HG02840 (cell line): ENCODE results near the gene SFTPB.

ENCODE experiments used
- ATAC-seq: cut with Tn5 transposase; IDR thresholded peaks from one replicate; pipeline ENCODE4 v1.9.1; 2021; ENCODE audit warnings: mild to moderate bottlenecking, moderate library complexity, moderate number of reproducible peaks; ENCODE audit not compliant: unreplicated experiment, low FRiP score

The SFTPB gene

DNA sequence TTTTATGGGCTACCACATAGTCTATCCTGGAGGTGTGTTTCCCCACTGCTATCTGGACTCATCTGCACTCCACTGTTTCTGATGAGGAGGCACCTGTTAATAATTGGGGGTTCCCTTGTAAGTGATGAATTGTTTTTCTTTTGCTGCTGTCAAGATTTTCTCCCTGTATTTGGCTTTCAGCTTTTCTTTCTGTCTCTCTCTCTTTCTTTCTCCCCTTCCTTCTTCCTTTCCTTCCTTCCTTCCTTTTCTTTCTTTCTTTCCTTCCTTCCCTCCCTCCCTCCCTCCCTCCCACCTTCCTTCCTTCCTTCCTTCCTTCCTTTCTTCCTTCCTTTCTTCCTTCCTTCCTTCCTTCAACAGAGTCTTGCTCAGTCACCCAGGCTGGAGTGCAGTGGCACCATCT lies 35.3 kb upstream of the SFTPB start:
- no peak for ATAC-seq

DNA sequence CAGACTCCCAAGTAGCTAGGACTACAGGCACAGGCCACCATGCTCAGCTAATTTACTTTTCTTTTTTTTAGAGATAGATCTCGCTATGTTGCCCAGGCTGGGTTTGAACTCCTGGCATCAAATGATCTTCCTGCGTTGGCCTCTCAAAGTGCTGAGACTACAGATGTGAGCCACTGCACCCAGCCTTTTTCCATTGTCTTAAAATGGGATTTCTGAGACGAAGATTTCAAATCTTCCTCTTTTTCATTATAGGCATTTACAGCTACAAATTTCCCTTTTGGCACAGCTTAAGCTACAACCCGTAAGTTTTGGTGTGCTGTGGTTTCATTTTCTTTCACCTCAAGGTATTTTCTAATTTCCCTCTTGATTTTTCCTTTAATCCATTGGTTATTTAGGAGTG lies 34.8 kb upstream of the SFTPB start:
- ATAC-seq: no peak

DNA sequence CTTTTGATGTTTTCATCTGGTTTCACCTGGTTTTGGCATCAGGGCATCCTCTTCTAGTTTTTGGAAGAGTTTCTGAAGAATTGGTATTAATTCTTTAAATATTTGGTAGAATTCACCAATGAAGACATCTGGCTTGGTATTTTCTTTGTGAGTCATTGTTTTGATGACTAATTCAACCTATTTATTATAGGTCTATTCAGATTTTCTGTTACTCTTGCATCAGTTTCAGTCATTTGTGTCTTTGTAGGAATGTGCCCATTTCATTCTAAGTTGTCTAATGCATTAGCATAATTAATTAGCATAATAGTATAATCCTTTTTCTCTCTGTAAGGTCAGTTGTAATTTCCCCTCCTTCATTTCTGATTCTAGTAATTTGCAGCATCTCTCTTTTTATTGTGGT lies 34.2 kb upstream of the SFTPB start:
- no peak for ATAC-seq

DNA sequence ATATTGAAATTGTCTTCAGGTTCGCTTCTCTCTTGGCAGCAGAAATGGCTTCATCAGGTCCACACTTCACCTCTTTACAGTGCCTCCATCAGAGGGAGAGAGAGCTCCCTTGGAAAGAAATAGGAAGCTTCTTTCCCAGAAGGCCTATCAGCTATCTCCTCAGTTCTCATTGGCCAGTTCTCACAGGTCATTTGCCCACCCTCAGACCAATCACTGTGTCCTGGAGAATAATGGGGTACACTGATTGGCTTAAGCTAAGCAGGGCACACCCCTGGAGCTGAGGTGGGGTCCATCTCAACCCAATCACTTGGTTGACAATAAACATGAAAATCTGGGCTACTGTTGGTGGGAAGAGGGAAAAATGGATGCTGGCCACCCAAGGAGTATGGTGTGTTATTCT lies 31.3 kb upstream of the SFTPB start:
- no peak for ATAC-seq

DNA sequence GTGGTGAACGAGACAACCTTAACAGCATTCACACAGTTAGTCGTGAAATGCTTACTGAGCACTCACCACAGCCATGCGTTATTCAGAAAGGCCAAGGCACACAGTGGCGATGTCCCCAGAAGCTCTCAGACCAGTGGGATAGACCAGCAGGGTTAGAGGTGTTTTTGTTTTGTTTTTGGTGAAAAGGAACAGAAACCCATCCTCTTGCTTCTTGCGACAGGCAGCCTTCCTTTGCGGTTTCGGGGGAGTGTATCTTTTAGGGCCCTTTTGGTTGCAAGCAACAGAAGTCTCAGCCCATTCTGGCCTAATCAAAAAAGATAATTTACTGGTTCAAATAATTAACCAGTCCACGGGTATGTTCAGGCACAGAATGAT lies 30.9 kb upstream of the SFTPB start:
- no peak for ATAC-seq

DNA sequence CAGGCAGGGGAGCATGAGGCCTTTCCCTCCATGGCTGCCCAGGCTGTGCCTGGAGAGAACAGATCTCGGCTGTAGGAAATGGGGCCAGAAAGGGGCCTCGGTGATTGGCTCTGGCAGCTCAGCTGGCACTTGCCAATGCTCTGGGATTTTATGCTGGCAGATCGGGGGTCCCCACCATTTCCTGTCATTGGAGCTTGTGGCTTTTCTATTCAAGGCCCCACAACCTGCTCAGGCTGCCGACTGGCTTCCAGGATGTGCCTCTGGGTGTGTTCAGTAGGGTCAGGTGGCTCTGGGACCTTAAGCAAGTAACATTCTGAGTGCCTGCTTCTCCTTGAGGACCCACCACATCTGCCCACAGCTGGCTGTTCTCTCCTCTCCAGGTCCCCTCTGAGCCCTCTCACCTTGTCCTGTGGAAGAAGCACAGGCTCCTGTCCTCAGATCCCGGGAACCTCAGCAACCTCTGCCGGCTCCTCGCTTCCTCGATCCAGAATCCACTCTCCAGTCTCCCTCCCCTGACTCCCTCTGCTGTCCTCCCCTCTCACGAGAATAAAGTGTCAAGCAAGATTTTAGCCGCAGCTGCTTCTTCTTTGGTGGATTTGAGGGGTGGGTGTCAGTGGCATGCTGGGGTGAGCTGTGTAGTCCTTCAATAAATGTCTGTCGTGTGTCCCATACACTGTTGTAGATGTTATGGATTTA lies 30.3 kb upstream of the SFTPB start:
- no peak for ATAC-seq

DNA sequence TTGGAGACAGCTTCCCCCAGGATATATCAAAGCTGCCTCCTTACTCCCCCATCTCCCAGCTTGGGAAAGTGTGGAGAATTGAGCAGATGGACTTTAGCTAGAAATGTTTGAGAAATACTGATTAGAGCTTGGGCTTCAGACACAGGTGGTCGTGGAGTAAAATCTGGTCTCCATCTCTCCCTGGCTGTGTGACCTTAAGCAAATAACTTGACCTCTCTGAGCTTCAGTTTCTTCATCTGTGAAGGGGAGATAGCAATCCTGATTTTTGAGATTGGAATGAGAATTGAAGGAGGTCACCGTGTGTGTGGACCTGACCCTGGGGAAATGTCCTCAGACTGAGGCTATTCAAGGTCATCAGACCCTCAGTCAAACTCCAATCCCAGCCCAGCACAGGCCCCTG lies 29.7 kb upstream of the SFTPB start:
- no peak for ATAC-seq

DNA sequence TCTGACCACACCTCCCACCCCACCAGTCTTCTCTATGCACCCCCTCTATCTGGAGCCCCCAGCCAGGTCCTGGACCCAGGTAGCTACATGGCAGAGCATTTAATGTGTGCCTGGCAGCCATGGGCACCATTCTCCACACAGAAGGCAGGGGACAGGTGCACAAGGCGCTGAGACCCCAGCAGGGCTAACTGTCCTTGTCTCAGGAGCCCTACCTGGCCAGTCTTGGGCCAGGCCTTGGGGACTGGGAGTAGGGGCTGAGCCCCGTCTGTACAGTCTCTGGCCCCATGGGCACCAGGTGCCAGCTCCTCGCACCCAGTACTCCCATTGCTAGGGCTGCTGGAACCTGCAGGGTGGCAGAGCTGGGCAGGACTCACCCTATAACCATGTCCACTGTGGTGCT lies 29.1 kb upstream of the SFTPB start:
- no peak for ATAC-seq

DNA sequence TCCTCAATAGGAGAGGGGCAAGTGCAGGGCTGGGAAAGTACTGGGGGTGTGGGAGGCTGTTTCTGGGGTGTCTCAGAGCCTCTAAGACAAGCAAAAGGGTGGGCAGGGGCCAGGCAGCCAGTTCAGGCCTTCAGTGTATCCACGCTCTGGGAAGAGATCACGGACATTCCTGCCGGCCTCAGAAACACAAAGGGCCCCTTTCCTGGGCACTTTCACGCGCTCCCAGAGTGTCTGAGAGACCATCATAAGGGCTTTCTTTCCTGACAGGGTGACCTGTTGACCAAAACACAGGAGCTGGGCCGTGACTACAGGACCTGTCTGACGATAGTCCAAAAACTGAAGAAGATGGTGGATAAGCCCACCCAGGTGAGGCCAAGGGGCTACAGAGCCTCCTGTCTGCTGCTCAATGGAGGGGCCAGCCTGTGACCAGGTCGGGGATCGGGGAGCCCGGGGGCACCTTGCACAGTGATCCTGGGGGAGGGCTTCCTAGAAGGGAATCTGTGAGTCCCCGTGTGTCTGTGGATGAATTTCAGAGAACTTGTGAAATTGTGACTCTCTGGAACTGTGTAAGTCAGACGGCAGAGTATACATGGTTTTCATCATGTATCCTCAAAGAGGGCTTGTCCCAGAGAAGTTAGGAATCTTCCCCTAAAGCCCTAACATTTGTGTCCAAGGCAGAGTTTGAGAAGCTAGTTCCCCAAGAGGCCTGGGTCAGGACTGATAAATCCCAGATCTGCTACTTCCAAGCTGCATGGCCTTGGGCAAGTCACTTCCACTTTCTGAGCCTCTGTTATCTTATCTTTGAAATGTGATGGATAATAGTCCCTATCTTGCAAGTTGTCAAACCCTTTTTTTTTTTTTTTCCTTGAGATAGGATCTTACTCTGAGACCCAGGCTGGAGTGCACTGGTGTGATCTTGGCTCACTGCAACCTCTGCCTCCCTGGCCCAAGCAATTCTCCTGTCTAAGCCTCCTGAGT lies 28.0 kb upstream of the SFTPB start:
- ATAC-seq: no peak

DNA sequence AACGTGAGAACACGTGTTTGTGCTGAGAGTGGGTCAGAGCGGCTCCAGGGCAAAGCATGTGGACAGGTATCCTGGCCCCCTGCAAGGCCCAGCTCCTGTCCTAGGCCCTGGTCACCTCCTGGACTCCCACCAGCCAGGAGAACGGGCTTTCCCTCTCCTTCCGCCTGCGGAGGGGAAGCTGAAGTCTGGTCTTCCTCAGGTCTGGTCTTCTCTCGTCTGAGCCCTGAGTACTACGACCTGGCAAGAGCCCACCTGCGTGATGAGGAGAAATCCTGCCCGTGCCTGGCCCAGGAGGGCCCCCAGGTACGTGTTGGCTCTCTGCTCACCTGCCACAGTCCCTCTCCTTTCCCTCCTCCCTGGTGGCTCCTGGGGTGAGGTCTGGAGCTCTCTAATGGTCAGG lies 27.1 kb upstream of the SFTPB start:
- no peak for ATAC-seq

DNA sequence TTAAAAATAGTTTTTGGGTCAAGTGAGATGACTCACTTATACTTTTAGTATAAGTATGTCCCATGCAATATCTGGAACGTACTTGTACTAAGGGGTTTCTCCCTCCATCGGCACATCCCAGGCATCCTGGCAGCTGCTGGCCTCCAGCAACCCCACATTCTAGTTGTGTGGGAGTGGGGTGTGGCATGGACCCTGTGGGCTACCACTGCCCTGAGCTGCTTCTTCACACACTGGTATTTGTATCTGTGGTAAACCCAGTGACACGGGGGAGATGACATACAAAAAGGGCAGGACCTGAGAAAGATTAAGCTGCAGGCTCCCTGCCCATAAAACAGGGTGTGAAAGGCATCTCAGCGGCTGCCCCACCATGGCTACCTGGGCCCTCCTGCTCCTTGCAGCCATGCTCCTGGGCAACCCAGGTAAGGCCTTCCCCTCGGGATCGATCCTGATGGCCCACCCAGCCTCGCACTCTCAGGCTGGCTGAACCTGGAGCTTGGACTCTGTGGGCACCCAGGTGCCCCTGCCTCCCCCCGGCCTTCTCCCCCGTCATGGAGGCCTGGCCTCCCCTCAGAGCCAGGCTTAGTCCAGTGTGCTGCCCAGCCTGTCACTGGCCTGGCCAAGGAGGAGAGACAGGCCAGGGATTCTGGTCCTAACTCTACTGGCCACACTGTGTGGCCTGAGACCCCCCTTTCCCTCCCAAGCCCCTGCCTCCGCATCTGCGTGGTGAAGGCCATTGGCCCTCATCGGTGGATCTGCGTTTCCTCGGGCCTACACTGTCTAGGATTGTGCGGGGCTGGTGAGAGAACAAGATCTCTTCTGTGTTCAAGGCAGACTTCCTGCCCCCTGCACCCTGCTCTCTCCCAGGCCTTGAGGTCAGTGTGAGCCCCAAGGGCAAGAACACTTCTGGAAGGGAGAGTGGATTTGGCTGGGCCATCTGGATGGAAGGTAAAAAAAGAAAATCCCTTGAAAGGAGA lies 26.3 kb upstream of the SFTPB start, which contains the start of gene GNLY:
TSS of gene GNLY (plus strand) at position 307 of the 974 bp plus-strand sequence. CDS start at position 368, 61 bp downstream.
- no peak for ATAC-seq

DNA sequence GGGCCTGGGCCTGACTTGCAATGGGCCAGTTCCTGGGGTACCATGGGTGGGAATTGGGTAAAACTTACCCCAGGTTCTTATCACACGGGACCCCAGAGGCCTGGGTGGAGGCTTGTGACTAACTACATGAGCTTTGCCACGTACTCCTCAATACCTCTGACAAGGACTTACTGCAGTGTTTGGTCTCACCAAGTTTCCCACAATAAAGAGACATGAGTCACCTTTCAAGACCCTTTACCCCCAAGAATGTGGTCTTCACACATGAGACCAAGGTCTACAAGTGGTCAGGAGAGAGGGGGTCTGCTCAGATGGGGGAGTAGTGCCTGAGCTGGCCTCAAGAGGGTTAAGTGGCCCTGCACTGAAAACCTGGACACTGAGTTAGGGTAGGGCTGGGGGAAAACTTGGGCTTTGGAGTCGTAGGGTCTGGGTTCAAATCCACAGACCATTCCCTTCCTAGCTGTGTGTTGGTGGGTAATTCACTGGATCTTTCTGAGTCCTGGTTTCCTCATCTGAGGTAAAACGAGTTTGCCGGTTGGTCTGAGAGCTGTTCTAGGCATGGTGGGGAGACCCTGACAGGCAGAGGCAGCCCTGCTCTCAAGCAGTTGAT lies 24.1 kb upstream of the SFTPB start:
- ATAC-seq: no peak

DNA sequence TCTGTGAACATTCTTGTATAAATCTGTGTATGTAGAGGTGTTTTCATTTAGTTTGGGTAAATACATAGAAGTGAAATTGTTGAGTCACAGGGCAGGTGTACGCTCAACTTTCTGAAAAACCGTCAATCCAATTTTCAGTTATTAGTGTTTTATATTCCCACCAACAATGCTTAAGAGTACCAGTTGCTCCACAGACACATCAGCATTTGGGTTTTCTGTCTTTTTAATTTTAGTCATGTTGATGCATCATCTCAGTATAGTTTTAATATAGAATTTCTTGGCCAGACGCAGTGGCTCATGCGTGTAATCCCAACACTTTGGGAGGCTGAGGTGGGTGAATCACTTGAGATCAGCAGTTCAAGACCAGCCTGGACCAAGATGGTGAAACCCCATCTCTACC lies 22.9 kb upstream of the SFTPB start:
- no peak for ATAC-seq

DNA sequence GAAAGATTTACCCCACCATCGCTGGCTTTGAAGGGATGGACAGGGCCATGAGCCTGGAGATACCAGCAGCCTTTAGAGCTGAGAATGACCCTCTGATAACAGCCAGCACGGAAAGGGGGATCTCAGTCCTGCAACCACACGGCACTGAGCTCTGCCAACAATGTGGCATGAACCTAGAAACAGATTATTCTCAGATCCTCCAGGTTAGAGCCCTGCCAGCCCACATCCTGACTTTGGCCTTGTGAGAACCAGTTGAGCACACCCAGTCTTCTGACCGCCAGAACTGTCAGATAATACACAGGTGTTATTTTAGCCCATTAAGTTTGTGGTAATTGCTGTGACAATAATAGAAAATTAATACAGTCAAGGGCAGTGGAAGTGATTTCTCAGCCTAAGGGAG lies 16.8 kb upstream of the SFTPB start:
- ATAC-seq: no peak

DNA sequence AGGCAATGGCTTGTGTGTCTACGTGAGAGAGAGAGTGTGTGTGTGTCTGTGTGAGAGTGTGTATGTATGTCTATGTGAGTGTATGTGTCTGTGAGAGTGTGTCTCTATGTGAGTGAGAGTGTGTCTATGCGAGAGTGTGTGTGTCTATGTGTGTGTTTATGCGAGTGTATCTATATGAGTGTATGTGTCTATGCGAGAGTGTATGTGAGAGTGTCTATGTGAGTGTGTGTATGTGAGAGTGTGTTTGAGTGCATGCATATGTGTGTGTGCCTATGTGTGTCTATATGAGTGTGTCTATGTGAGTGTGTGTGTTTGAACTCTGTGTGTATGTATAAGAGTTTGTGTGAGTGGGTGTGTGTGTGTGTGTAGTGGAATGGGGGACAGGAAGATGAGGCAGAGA lies 16.4 kb upstream of the SFTPB start:
- no peak for ATAC-seq

DNA sequence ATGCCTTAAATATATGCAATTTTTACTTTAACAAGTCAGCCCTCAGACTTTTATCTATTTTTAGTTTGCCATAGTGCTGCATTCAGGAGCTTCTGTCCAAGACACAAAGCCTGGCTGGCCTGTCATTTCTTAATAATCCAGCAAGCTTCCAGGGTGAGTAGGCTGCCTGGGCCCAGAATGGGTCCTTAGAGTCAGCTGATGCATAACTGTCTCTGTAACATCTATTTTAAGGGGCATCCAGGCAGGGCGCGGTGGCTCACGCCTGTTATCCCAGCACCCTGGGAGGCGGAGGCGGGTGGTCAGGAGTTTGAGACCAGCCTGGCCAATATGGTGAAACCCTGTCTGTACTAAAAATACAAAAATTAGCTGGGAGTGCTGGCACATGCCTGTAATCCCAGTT lies 14.4 kb upstream of the SFTPB start:
- ATAC-seq: no peak

DNA sequence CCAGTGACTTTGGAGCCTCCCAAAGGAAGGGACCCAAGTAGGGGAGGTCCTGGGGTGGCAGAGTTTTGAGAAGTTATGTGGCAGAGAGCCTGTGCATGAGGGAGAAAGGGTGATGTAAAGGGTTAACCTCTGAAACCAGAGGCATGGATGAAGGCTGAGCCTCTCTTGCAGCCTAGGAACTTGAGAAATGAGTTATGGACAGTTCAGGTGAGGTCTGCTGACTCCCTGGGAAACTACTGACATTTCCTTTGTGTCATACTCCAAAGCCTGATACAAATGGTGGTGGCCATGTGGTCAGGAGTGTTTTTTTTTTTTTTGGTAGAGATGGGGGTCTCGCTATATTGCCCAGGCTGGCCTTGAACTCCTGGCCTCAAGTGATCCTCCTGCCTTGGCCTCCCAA lies 13.8 kb upstream of the SFTPB start:
- no peak for ATAC-seq

DNA sequence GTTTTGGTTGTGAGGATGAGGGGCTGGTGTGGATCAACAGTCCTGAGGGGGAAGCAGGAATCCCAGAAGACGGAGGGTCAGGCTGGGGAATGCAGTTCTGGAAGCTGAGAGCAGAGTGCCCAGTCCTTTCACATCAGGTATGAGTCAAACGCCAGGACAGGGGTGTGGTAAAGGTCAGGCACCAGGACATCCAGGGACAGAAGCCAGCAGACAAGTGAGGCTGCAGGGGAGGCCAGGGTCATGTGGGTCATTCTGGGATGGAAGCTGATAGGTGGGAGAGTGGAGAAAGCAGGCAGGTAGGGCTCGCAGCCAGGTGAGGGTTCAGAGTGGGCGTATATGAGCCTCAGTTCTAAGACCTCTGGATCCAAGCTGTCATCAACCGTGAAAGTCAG lies 13.4 kb upstream of the SFTPB start:
- no peak for ATAC-seq

DNA sequence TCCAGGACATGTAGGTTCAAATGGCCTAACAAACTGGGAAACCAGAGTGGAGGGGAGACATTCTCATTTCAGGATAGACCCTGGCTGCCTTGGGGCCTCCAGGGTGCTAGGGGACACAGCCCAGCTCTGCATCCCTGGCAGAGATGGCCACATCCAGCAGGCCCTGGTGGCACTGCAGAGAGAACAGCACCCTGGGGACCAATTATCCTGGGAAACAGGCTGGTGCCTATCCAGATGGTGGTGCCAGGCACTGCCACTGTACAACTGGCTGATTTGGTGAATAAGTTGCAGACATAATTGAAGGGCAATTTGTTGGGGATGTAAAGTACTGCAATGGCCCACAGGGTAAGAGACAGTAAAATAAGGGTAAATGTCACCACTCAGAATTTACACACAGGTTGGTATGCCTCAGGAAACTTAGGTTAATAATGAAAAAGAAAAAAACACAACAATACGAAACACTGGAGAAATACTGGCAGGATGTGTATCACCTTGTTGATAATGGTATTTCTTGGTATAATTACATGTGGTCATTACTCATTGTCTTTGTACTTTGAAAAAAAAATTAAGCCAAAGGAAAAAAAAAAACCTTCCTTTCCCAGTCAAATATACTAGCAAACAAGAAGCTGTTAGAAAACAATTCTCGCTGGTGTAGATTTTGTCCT lies 12.8 kb upstream of the SFTPB start:
- no peak for ATAC-seq
